ENCODE data around the gene EDEM1.
"Not testable (repeated sequence)": the region's sequence is repeated elsewhere in the genome, so short reads cannot be mapped to it uniquely, and the experiment has no call there.

Gene EDEM1

GRCh38 chr3:5238545-5238944 is 51.0 kb downstream of the EDEM1 start:
- H3K79me2 ChIP-seq (ENCODE audit: insufficient read depth, low read depth), result no peaks in the 10 kb centered on the region
- no peak overlapping the region for H3K4me3 ChIP-seq (IDR thresholded peaks at IDR 0.05; ENCODE audit: insufficient read depth, low read depth, low read length)
- no peaks in the 10 kb centered on the region for H3K4me1 ChIP-seq (ENCODE audit: low read depth, poor library complexity, severe bottlenecking)
- no peaks in the 10 kb centered on the region for H3K36me3 ChIP-seq (ENCODE audit: insufficient read depth)
- no peak for TF ChIP-seq CTCF (conservative IDR thresholded peaks at IDR 0.05; ENCODE audit: low read depth, low read length)
- H3K9ac ChIP-seq, result no peak overlapping the region
- H4K20me1 ChIP-seq (ENCODE audit: insufficient read depth), result no peaks in the 10 kb centered on the region
- no peak overlapping the region for H2AFZ ChIP-seq (ENCODE audit: low read depth)
- H3K27ac ChIP-seq, result no peak overlapping the region
- H3K4me2 ChIP-seq, result no peak overlapping the region
- H3K27me3 ChIP-seq (ENCODE audit: insufficient read depth, low read depth), result no peaks in the 10 kb centered on the region

- Histone ChIP-seq H3K36me3 (ENCODE audit: insufficient read depth) (no peaks in the 10 kb centered on the region), H3K9ac (no peak overlapping the region), H3K27me3 (ENCODE audit: insufficient read depth, low read depth) (no peaks in the 10 kb centered on the region), H3K27ac (no peak overlapping the region), H3K4me2 (no peak overlapping the region), H3K4me1 (ENCODE audit: low read depth, poor library complexity, severe bottlenecking) (no peaks in the 10 kb centered on the region), H3K4me3 (IDR thresholded peaks at IDR 0.05; ENCODE audit: insufficient read depth, low read depth, low read length) (no peak overlapping the region), H4K20me1 (ENCODE audit: insufficient read depth) (no peaks in the 10 kb centered on the region), H2AFZ (ENCODE audit: low read depth) (no peak overlapping the region), H3K79me2 (ENCODE audit: insufficient read depth, low read depth) (no peaks in the 10 kb centered on the region)
- TF ChIP-seq CTCF (conservative IDR thresholded peaks at IDR 0.05; ENCODE audit: low read depth, low read length), result no peak
These were observed 52.1 kb downstream of the EDEM1 start for GRCh38 chr3:5239602-5240001.

GRCh38 chr3:5240740-5241139 is 53.2 kb downstream of the EDEM1 start:
- H3K79me2 ChIP-seq (ENCODE audit: insufficient read depth, low read depth), result no peaks in the 10 kb centered on the region

GRCh38 chr3:5242785-5243184 is 55.3 kb downstream of the EDEM1 start:
- not testable (repeated sequence) for H3K36me3 ChIP-seq (ENCODE audit: insufficient read depth); H3K4me2 ChIP-seq; H3K4me3 ChIP-seq (IDR thresholded peaks at IDR 0.05; ENCODE audit: insufficient read depth, low read depth, low read length); H3K4me1 ChIP-seq (ENCODE audit: low read depth, poor library complexity, severe bottlenecking); H3K27me3 ChIP-seq (ENCODE audit: insufficient read depth, low read depth); H2AFZ ChIP-seq (ENCODE audit: low read depth); H3K9ac ChIP-seq; H3K27ac ChIP-seq; H3K79me2 ChIP-seq (ENCODE audit: insufficient read depth, low read depth); H4K20me1 ChIP-seq (ENCODE audit: insufficient read depth)

More at GRCh38 chr3:5240740-5241139, 53.2 kb downstream of the EDEM1 start:
- no peak for TF ChIP-seq CTCF (conservative IDR thresholded peaks at IDR 0.05; ENCODE audit: low read depth, low read length)
- H3K4me3 ChIP-seq (IDR thresholded peaks at IDR 0.05; ENCODE audit: insufficient read depth, low read depth, low read length), result no peak overlapping the region
- no peaks in the 10 kb centered on the region for H3K4me1 ChIP-seq (ENCODE audit: low read depth, poor library complexity, severe bottlenecking)
- H3K27me3 ChIP-seq (ENCODE audit: insufficient read depth, low read depth), result no peaks in the 10 kb centered on the region
- no peak overlapping the region for H2AFZ ChIP-seq (ENCODE audit: low read depth)
- H3K27ac ChIP-seq, result no peak overlapping the region
- no peak overlapping the region for H3K9ac ChIP-seq
- H3K36me3 ChIP-seq (ENCODE audit: insufficient read depth), result no peaks in the 10 kb centered on the region
- no peak overlapping the region for H3K4me2 ChIP-seq
- no peaks in the 10 kb centered on the region for H4K20me1 ChIP-seq (ENCODE audit: insufficient read depth)

GRCh38 chr3:5245927-5246326 is 58.4 kb downstream of the EDEM1 start:
- H3K4me3 ChIP-seq (IDR thresholded peaks at IDR 0.05; ENCODE audit: insufficient read depth, low read depth, low read length), result no peak overlapping the region
- no peak overlapping the region for H3K27ac ChIP-seq
- H4K20me1 ChIP-seq (ENCODE audit: insufficient read depth), result no peaks in the 10 kb centered on the region
- TF ChIP-seq CTCF (conservative IDR thresholded peaks at IDR 0.05; ENCODE audit: low read depth, low read length), result no peak
- H2AFZ ChIP-seq (ENCODE audit: low read depth), result no peak overlapping the region
- H3K36me3 ChIP-seq (ENCODE audit: insufficient read depth), result no peaks in the 10 kb centered on the region
- no peak overlapping the region for H3K9ac ChIP-seq
- H3K79me2 ChIP-seq (ENCODE audit: insufficient read depth, low read depth), result no peaks in the 10 kb centered on the region
- no peak overlapping the region for H3K4me2 ChIP-seq
- H3K4me1 ChIP-seq (ENCODE audit: low read depth, poor library complexity, severe bottlenecking), result no peaks in the 10 kb centered on the region
- H3K27me3 ChIP-seq (ENCODE audit: insufficient read depth, low read depth), result no peaks in the 10 kb centered on the region

All from KMS-11 (cell line).